Heart left ventricle (tissue), 16 donors: Measurements from ENCODE around the gene CCDC28A. TPM values are rescaled to one million over a fixed set of nuclear protein-coding genes. Genes with fewer than 3 reads are reported as not detected.

Experiments
- ATAC-seq, 4 donors: fragments of 200-7000 bp; cut with Tn5 transposase; one replicate each; pipeline ENCODE4 v1.9.1; 2020 to 2022; ENCODE audit warnings: moderate library complexity in 4 of 4, mild to moderate bottlenecking in 3 of 4, moderate number of reproducible peaks in 1 of 4
- DNase-seq, 5 donors: peaks; one replicate each; pipeline ENCODE4 v3.0.0-alpha.2; 2020
- H3K27ac ChIP-seq, 12 donors: fragments of 200-600 bp; sonication (generic) in 4 of 12; one replicate each; pipeline versions ENCODE4 v1.5.0 to v1.8.0; 2016 to 2022; ENCODE audit warnings: mild to moderate bottlenecking in 2 of 12
- H3K27me3 ChIP-seq, 9 donors: fragments of 200-600 bp; sonication (generic) in 2 of 9; one replicate each; pipeline versions ENCODE4 v1.5.1 to v1.8.0; 2016 to 2022; ENCODE audit warnings: mild to moderate bottlenecking in 3 of 9
- H3K36me3 ChIP-seq, 9 donors: fragments of 200-600 bp; sonication (generic) in 2 of 9; one replicate each; pipeline versions ENCODE4 v1.5.0 to v1.8.0; 2018 to 2022; ENCODE audit warnings: mild to moderate bottlenecking in 2 of 9
- H3K4me1 ChIP-seq, 12 donors: fragments of 200-600 bp; sonication (generic) in 4 of 12; one replicate each; pipeline versions ENCODE4 v1.5.0 to v1.8.0; 2016 to 2022; ENCODE audit warnings: mild to moderate bottlenecking in 3 of 12
- H3K4me3 ChIP-seq, 12 donors: fragments of 200-600 bp; sonication (generic) in 4 of 12; one replicate each; pipeline versions ENCODE4 v1.5.0 to v1.8.0; 2017 to 2022; ENCODE audit warnings: mild to moderate bottlenecking in 9 of 12, moderate library complexity in 4 of 12
- H3K9me3 ChIP-seq, 12 donors: fragments of 200-600 bp; sonication (generic) in 4 of 12; one replicate each; pipeline versions ENCODE4 v1.5.0 to v1.8.0; 2016 to 2022; ENCODE audit warnings: mild to moderate bottlenecking in 1 of 12
- POLR2A ChIP-seq, 2 donors: fragments of 450-650 bp; IDR thresholded peaks; one replicate each; pipeline ENCODE4 v1.6.1; 2017; ENCODE audit warnings: antibody characterized with exemption in 2 of 2, mild to moderate bottlenecking in 2 of 2, moderate library complexity in 2 of 2
- WGBS, 4 donors: extraction: QIAGEN DNeasy Blood & Tissue Kit in 2 of 4; methylation state at CpG; one replicate each; pipeline versions ENCODE4 v1.1.5 to v1.1.7; 2013 to 2018; 5-methylcytosine and 5-hydroxymethylcytosine counted together
- intact Hi-C, 10 donors: fragments of 100-400 bp; cut with DNase I; formaldehyde crosslinking; loops; one replicate each; pipeline versions ENCODE4 v1.11.1 to v1.14.2; 2022
- polyA plus RNA-seq, 2 donors: library from polyadenylated mRNA; stranded (reverse); fragments of 200-250 nt; gene quantifications; one replicate each; pipeline ENCODE4 v1.2.3, GENCODE V29; 2013
- total RNA-seq, 9 donors: library from RNA; depleted of rRNA in 2 of 9; stranded (reverse); fragments of >200 nt in 2 of 9; fragmentation: NEBNext Ultra II Directional in 3 of 9; extraction: Animal tissue kit (Norgen Biotek cat#: 25700) in 3 of 9; gene quantifications; one replicate each; pipeline versions ENCODE4 v1.1.0 to v1.2.4, GENCODE V29; 2016 to 2023
- TF ChIP-seq, protein P1 (sequence below), 12 donors: fragments of 200-600 bp; sonication (generic) in 4 of 12; IDR thresholded peaks; one replicate each; pipeline versions ENCODE4 v1.5.0 to v1.8.0; 2018 to 2022; ENCODE audit warnings: antibody characterized with exemption in 12 of 12, mild to moderate bottlenecking in 5 of 12
- donor health status: ischemic (EF 13 %, LVEDD 7.1; RV severe dilation, severe dysfunction).
- donor health status: healthy with polysubstance abuse.
- donor health status: DM: no; HTN: yes; CAD: no.
- donor health status: DM: no; HTN: no; CAD: no.
- donor health status: ischemic (EF 25% LVEDD 6.9; RV normal size, moderate dysfunction).
- donor health status: ischemic (EF 25% LVEDD 5.7; RV mildly dilated, moderate dysfunction).
- donor health status: healthy.
- donor health status: DM: yes; HTN: yes; CAD: no.
- donor health status: ischemic (EF 35%, LVEDD 5.7; RV mildly dilated, moderate dysfunction).
- donor health status: nonischemic (EF 11% LVEDD 7.7; RV severe dilation, severe dysfunction).
- donor health status: DM: yes; HTN: yes; CAD: no.
- donor health status: PGD.
- donor health status: ischemic (EF 29% LVEDD 5.4; RV normal size, mild dysfunction).
- donor health status: nonischemic (EF 23%, LVEDD 6.1; RV moderate dilation, normal function).

Gene CCDC28A
- total and polyA plus RNA-seq, 11 donors = 4.6 to 13.6 (median 7.8) TPM

GRCh38 chr6:138815221-138815620 lies 41.7 kb downstream of the CCDC28A start:
- H3K4me3 ChIP-seq = no peak overlapping the region
- 72 to 91% (median 85%) methylated on average over 6 of the region's 6 CpGs for WGBS, 4 donors
- no peaks in the 10 kb centered on the region for H3K36me3 ChIP-seq
- H3K27me3 ChIP-seq = no peaks in the 10 kb centered on the region
- TF ChIP-seq POLR2A (IDR thresholded peaks at IDR 0.05) = no peak
- TF ChIP-seq, protein P1, sequence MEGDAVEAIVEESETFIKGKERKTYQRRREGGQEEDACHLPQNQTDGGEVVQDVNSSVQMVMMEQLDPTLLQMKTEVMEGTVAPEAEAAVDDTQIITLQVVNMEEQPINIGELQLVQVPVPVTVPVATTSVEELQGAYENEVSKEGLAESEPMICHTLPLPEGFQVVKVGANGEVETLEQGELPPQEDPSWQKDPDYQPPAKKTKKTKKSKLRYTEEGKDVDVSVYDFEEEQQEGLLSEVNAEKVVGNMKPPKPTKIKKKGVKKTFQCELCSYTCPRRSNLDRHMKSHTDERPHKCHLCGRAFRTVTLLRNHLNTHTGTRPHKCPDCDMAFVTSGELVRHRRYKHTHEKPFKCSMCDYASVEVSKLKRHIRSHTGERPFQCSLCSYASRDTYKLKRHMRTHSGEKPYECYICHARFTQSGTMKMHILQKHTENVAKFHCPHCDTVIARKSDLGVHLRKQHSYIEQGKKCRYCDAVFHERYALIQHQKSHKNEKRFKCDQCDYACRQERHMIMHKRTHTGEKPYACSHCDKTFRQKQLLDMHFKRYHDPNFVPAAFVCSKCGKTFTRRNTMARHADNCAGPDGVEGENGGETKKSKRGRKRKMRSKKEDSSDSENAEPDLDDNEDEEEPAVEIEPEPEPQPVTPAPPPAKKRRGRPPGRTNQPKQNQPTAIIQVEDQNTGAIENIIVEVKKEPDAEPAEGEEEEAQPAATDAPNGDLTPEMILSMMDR (IDR thresholded peaks at IDR 0.05) = no peak
- ATAC-seq (no peak), DNase-seq (no peak)
- H3K4me1 ChIP-seq = peaks cover 0 to 15% (median 5%) of the 10 kb centered on the region in 12 donors
- intact Hi-C loops = loop anchor here (1.0 to 10.0 kb wide), 12 partner anchors 90 to 552 kb away; partner anchors contain the start of gene REPS1 (in 3 of the 10)
- H3K27ac ChIP-seq = no peak overlapping the region
- no peaks in the 10 kb centered on the region for H3K9me3 ChIP-seq

GRCh38 chr6:138815797-138816528 lies 42.4 kb downstream of the CCDC28A start:
- peak; percentile 69 to 86 (median 78) for ATAC-seq
- H3K27me3 ChIP-seq = no peaks in the 10 kb centered on the region
- DNase-seq = no peak
- no peak for TF ChIP-seq POLR2A (IDR thresholded peaks at IDR 0.05)
- TF ChIP-seq, protein P1 (IDR thresholded peaks at IDR 0.05) = peak; percentile 57 to 80 (median 76)
- H3K27ac ChIP-seq = peak overlapping the region in 1 of 12 donors; percentile 28
- no peak overlapping the region for H3K4me3 ChIP-seq
- peaks cover 0 to 15% (median 5%) of the 10 kb centered on the region in 12 donors for H3K4me1 ChIP-seq
- intact Hi-C loops = loop anchor here (1.0 to 10.0 kb wide), 14 partner anchors 89 to 551 kb away; partner anchors contain the start of gene REPS1 (in 7 of the 10)
- no peaks in the 10 kb centered on the region for H3K9me3 ChIP-seq
- WGBS, 4 donors = 30 to 34% (median 32%) methylated on average over 4 of the region's 4 CpGs
- H3K36me3 ChIP-seq = no peaks in the 10 kb centered on the region

DNA sequence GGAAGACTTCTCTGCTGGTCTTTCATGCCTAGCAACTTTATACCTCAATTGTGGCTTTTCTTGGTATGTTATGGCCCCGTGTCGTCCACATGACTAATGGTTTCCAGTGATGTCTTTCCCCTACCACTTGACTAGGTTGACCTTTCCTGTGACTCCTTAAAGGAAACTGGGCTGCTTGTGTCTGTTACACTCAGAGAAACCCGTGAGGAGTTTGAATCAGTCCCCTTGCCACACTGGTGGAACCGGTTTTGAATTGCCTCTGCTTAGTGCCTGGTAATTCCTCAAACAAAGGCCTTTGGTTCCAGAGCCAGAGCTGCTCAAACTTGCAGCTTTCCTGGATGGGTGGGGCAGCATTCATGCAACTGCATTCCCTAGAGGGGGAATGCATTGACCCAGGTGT lies 44.2 kb downstream of the CCDC28A start:
- DNase-seq (no peak), ATAC-seq (peak in 2 of 4 donors; percentile 9 to 26)
- TF ChIP-seq, protein P1 (IDR thresholded peaks at IDR 0.05) = no peak
- no peak for TF ChIP-seq POLR2A (IDR thresholded peaks at IDR 0.05)
- Histone ChIP-seq H3K9me3 (no peaks in the 10 kb centered on the region), H3K4me3 (no peak overlapping the region), H3K27ac (no peak overlapping the region), H3K27me3 (no peaks in the 10 kb centered on the region), H3K4me1 (peaks cover 0 to 11% (median 5%) of the 10 kb centered on the region in 12 donors), H3K36me3 (no peaks in the 10 kb centered on the region)
- 49 to 75% (median 69%) methylated on average over 4 of the region's 4 CpGs for WGBS, 4 donors
- intact Hi-C loops = loop anchor here (1.0 to 10.0 kb wide), 12 partner anchors 87 to 550 kb away; partner anchors contain the start of gene REPS1 (in 4 of the 10)

GRCh38 chr6:138818496-138819194 lies 45.1 kb downstream of the CCDC28A start:
- Histone ChIP-seq H3K4me1 (peaks cover 0 to 11% (median 5%) of the 10 kb centered on the region in 12 donors), H3K9me3 (no peaks in the 10 kb centered on the region), H3K36me3 (no peaks in the 10 kb centered on the region), H3K27me3 (no peaks in the 10 kb centered on the region), H3K27ac (no peak overlapping the region), H3K4me3 (no peak overlapping the region)
- peak in 1 of 4 donors; percentile 15 for ATAC-seq
- 50 to 66% (median 60%) methylated on average over 10 of the region's 10 CpGs for WGBS, 4 donors
- intact Hi-C loops = loop anchor here (1.0 to 10.0 kb wide), 10 partner anchors 86 to 549 kb away; partner anchors contain the start of gene REPS1 (in 2 of the 10)
- no peak for TF ChIP-seq POLR2A (IDR thresholded peaks at IDR 0.05)
- TF ChIP-seq, protein P1 (IDR thresholded peaks at IDR 0.05) = no peak
- no peak for DNase-seq
